Renal cortical epithelial cell (primary cell): ENCODE data around the gene MMP14. TPM values are rescaled to one million over a fixed set of nuclear protein-coding genes. Genes with fewer than 3 reads are reported as not detected.
"Not testable (repeated sequence)": the region's sequence is repeated elsewhere in the genome, so short reads cannot be mapped to it uniquely, and the experiment has no call there.

ENCODE experiments used
- DNase-seq: peaks from one replicate; pipeline ENCODE4 v3.0.0-alpha.2; 2011; ENCODE audit warnings: low read depth
- total RNA-seq: library from RNA; depleted of rRNA; stranded (reverse); fragments of >200 nt; gene quantifications from 2 replicates; pipeline ENCODE4 v1.2.3, GENCODE V29; 2014

The MMP14 gene
- total RNA-seq: 180 and 295 TPM in 2 replicates

- peak; percentile 75 for DNase-seq
Measured at GRCh38 chr14:22836301-22837113, at the start of gene MMP14. TSS of gene MMP14 (plus strand) at chr14:22836585. CDS start at chr14:22836818, 233 bp downstream.

- no peak for DNase-seq
Measured at GRCh38 chr14:22786685-22787084, 49.7 kb upstream of the MMP14 start.

DNA sequence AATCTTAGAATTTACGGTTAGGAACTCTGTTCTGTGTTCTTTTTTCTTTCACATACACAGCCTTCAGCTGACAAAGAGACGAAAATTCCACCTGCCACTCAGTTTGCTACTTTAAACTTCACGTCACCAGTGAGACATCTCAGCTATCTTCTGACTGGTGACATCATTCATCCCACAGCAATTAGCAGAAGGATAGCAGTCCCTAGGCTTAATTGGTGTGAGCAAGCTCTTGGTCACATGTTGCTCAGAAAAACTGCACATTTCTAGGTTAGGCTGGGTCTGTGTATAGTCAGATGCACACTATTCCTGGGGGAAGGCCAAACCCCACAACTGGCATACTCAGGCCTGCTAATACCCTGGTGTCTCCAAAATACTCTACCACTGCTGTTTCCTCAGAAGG is 45.1 kb upstream of the MMP14 start:
- DNase-seq: peak; percentile 84

DNA sequence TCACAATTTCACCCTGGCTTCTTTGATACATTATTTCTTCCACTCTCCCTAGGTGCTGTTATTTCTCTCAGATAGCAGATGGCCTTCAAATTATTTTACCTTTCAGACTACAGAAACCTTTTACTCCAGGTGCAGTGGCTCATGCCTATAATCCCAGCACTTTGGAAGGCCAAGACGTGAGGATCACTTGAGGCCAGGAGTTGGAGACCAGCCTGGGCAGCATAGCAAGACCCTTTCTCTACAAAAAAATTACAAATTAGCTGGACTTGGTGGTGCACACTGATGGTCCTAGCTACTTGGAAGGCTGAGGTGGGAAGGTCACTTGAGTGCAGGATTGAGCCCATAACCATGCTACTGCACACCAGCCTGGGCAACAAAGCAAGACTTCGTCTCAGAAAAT is 44.2 kb upstream of the MMP14 start:
- no peak for DNase-seq

GRCh38 chr14:22793550-22793949 is 42.8 kb upstream of the MMP14 start:
- DNase-seq: not testable (repeated sequence)

- DNase-seq: peak; percentile 70
Measured at GRCh38 chr14:22793976-22794375, 42.4 kb upstream of the MMP14 start.

- DNase-seq: peak; percentile 66
Measured at GRCh38 chr14:22794551-22794951, 41.8 kb upstream of the MMP14 start.

GRCh38 chr14:22796087-22796707 is 40.2 kb upstream of the MMP14 start:
- peak; percentile 66 for DNase-seq

DNA sequence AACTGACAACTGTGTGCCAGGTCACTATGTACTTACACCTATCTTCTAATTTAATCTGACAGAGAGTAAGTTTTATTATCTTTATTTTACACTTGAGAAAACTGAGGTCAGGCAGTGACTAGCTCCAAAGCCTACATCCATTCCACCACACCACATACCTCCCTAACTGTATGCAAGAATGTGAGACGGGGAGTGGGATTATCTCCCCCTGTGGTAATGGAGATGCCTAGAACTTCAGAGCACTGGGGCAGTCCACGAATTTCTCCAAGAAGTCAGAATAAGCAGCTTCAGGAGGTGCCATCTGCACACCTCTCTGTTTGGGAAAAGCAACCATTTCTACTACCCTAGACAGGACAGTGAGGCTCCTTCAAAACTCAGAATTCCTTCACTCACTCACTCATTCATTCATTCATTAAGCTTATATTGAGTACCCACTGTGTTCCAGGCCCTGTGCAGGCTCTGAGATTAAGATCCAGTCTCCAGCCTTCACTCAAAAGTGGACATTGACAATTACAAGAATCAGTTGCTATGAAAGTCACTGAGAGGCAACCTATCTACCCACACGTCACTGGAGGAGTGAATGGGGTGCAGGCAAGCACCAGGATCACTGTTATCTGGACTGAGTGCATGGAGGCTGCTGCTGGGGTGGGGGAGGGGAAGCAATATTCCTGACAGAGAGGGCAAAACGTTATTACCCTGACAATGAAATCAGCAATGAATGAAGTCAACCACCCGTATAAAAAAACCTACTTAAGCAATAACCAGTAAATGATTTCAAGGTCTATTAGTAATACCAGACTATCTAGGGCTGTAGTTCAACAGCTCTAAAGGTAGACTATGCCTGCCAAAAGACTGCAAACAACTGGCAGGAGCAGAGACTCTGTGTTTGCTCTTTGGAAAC is 39.1 kb upstream of the MMP14 start:
- DNase-seq: peak; percentile 95

- peak; percentile 78 for DNase-seq
Measured at GRCh38 chr14:22798528-22798927, 37.9 kb upstream of the MMP14 start.

GRCh38 chr14:22800346-22800745 is 36.0 kb upstream of the MMP14 start:
- no peak for DNase-seq

DNA sequence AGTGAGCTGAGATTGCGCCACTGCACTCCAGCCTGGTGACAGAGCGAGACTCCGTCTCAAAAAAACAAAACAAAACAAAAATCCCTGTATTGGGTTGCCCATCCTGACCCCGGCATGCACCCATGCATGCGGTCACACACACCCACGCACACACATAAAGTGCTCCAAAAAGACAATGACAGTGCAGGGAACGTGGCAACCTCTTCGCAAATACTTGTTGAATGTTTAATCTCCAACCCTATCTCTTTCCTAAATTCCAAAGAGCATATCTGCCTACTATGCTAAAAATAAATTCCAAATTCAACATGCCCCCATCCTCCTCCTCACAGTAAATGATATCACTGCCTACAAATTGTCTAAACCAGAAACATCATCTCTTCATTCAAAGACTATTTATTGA is 34.7 kb upstream of the MMP14 start:
- no peak for DNase-seq

DNA sequence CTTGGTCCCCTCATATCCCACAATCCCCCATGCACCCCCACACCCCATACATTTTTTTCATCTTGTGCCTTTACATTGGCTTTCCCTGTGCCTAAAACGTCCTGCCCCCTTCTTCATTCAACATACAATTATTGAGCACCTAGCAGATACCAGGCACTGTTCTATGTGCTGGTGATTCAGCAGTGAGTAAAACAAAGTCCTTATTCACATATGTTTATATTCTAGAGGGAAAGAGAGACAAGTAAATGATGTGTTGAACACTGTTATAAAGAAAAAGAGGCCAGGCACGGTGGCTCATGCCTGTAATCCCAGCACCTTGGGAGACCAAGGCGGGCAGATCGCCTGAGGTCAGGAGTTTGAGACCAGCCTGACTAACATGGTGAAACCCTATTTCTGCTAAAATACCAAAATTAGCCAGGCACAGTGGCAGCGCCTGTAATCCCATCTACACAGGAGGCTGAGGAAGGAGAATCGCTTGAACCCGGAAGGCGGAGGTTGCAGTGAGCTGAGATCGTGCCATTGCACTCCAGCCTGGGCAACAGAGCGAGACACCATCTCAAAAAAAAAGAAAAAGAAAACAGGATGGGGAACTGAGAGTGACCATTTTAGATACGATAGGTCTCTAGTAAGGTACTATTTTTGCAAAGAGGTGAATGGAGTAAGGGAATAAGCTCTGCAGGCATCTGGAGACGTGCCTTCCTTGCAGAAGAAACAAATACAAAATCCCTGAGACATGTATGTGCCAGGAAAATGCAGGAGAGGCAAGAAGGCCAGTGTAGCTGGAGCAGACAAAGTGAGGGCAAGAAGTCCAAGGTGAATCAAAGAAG is 33.3 kb upstream of the MMP14 start:
- no peak for DNase-seq

DNA sequence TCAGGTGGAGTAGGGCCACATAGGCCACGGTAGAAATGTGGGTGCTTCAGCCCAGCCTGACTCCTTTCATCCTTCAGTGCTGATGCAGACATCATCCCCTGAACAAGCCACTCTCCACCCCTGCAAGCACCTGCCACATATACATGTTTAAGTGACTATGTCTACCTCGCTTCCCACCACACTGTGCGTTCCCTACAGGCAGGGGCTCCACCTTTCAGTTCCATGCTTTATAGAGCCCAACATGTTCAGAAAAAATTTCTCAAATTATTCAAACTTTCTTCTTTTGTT is 32.8 kb upstream of the MMP14 start:
- DNase-seq: no peak

DNA sequence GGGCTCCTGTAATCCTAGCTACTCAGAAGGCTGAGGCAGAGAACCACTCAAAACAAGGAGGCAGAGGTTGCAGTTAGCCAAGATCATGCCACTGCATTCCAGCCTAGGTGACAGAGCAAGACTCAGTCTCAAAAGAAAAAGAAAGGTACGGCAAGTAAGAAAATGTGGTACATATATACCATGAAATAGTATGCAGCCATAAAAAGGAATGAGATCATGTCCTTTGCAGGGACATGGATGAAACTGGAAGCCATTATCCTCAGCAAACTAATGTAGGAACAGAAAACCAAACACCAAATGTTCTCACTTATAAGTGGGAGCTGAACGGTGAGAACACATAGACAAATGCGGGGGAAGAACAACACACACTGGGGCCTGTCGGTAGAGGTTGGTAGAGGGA is 31.1 kb upstream of the MMP14 start:
- DNase-seq: not testable (repeated sequence)

DNA sequence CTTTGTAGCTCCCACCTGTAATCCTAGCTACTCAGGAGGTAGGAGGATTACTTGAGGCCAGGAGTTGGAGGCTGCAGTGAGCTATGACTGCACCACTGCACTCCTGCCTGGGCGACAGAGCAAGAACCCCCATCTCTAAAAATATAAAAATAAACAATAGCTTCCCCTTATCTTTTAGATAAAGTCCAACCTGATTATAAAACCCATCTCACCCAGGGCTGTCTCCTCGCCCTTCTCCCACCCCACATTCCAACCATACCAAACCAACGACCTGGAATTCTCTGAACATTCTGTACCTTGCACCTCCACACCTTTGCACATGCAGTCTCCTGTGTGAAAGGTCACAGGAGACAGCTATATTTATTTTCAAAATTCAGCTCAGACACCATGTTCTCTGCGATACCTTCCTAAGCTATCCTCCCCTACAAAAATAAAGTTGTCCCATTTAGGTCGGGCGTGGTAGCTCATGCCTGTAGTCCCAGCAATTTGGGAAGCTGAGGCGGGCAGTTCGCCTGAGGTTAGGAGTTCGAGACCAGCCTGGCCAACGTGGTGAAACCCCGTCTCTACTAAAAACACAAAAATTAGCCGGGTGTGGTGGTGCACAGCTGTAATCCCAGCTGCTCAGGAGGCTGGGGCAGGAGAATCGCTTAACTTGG is 28.8 kb upstream of the MMP14 start:
- no peak for DNase-seq

DNA sequence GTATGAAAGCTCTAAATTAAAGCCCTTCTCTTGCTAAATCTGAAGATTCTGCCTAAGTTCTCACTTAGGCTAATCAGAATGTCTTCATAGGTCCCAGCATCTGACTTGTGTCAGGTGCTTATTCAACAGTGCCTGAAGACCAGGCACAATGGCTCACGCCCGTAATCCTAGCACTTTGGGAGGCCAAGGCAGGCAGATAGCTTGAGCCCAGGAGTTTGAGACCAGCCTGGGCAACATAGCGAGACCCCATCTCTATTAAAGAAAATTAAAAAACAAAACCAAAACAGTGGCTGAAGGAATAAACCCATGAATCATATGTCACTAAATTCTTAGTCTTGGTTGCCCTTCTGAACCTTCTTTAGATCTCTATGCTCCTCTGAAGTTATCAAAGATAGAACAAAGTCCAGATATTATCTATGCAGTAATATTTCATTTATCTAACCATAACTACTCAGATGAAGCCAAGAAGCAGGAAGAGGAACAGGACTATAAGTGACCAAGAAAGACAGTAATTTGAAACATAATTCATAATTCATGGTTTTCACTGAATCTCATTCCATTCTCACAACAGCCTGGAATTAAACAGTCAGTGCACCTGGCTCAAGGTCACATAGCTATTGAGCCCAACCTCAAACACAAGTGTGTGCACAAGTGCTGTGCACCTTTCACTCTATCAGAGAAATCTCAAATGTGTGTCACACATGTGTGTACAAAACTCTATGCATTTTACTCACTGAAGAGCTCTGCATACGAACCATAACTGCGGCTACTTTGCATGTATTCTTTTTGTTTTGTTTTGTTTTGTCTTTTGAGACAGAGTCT is 27.8 kb upstream of the MMP14 start:
- no peak for DNase-seq

GRCh38 chr14:22811722-22812121 is 24.7 kb upstream of the MMP14 start:
- no peak for DNase-seq

GRCh38 chr14:22812744-22813143 is 23.6 kb upstream of the MMP14 start:
- DNase-seq: no peak

GRCh38 chr14:22813145-22813544 is 23.2 kb upstream of the MMP14 start:
- DNase-seq: no peak
